ENCODE results near the gene CAMKK2. TPM values are rescaled to one million over a fixed set of nuclear protein-coding genes. Genes with fewer than 3 reads are reported as not detected.

Gene CAMKK2
- total and polyA plus RNA-seq, 2 of the 13 experiments (the other 11 are each of a cell fraction or from before 2014, with no cell fraction given): 18.8 to 20.0 TPM

GRCh38 chr12:121209624-121210572 is 86.6 kb downstream of the CAMKK2 start, which contains the start of gene P2RX4 (continued):
- TF ChIP-seq ZBED4 (CRISPR knock-in tag; IDR thresholded peaks at IDR 0.05; ENCODE audit: borderline replicate concordance) (peak; percentile 56; the same call in 1 of the 2 replicates), ZEB1 (IDR thresholded peaks at IDR 0.05; ENCODE audit: insufficient replicate concordance, low read depth) (no peak), ZSCAN9 (CRISPR knock-in tag; IDR thresholded peaks at IDR 0.05; ENCODE audit: borderline replicate concordance) (no peak), TGIF2 (CRISPR knock-in tag; IDR thresholded peaks at IDR 0.05) (peak; percentile 17; the same call in 1 of the 2 replicates), SMAD1 (CRISPR knock-in tag; IDR thresholded peaks at IDR 0.05; ENCODE audit: borderline replicate concordance, low read depth) (no peak; the same call in 1 of the 2 replicates), SIX4 (CRISPR knock-in tag; IDR thresholded peaks at IDR 0.05) (peak; percentile 77), GPBP1L1 (CRISPR knock-in tag; IDR thresholded peaks at IDR 0.05) (no peak), GABPB1 (CRISPR knock-in tag; IDR thresholded peaks at IDR 0.05) (peak; percentile 84), SP4 (CRISPR knock-in tag; IDR thresholded peaks at IDR 0.05) (no peak), ZNF883 (CRISPR knock-in tag; IDR thresholded peaks at IDR 0.05; ENCODE audit: not compliant biosample characterization) (peak; percentile 44), THYN1 (CRISPR knock-in tag; IDR thresholded peaks at IDR 0.05; ENCODE audit: borderline replicate concordance, low read depth) (no peak), PRDM10 (CRISPR knock-in tag; IDR thresholded peaks at IDR 0.05; ENCODE audit: low read depth) (0 out of 2 replicates have a peak, but pooled peaks have one; percentile 15)
- TF ChIP-seq, protein P1, sequence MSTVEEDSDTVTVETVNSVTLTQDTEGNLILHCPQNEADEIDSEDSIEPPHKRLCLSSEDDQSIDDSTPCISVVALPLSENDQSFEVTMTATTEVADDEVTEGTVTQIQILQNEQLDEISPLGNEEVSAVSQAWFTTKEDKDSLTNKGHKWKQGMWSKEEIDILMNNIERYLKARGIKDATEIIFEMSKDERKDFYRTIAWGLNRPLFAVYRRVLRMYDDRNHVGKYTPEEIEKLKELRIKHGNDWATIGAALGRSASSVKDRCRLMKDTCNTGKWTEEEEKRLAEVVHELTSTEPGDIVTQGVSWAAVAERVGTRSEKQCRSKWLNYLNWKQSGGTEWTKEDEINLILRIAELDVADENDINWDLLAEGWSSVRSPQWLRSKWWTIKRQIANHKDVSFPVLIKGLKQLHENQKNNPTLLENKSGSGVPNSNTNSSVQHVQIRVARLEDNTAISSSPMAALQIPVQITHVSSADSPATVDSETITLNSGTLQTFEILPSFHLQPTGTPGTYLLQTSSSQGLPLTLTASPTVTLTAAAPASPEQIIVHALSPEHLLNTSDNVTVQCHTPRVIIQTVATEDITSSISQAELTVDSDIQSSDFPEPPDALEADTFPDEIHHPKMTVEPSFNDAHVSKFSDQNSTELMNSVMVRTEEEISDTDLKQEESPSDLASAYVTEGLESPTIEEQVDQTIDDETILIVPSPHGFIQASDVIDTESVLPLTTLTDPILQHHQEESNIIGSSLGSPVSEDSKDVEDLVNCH (CRISPR knock-in tag; IDR thresholded peaks at IDR 0.05): no peak
- TF ChIP-seq, protein P2, sequence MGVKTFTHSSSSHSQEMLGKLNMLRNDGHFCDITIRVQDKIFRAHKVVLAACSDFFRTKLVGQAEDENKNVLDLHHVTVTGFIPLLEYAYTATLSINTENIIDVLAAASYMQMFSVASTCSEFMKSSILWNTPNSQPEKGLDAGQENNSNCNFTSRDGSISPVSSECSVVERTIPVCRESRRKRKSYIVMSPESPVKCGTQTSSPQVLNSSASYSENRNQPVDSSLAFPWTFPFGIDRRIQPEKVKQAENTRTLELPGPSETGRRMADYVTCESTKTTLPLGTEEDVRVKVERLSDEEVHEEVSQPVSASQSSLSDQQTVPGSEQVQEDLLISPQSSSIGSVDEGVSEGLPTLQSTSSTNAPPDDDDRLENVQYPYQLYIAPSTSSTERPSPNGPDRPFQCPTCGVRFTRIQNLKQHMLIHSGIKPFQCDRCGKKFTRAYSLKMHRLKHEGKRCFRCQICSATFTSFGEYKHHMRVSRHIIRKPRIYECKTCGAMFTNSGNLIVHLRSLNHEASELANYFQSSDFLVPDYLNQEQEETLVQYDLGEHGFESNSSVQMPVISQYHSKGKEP (CRISPR knock-in tag; IDR thresholded peaks at IDR 0.05): 0 out of 2 replicates have a peak, but pooled peaks have one; percentile 39
